Esophagus (tissue), 2 donors: ENCODE data around the gene FTSJ3. TPM values are rescaled to one million over a fixed set of nuclear protein-coding genes. Genes with fewer than 3 reads are reported as not detected.
"Not testable (repeated sequence)": the region's sequence is repeated elsewhere in the genome, so short reads cannot be mapped to it uniquely, and the experiment has no call there.

ENCODE experiments used
- H3K27ac ChIP-seq, 2 donors: one replicate each; pipeline ENCODE4 v1.5.1; 2013; ENCODE audit warnings: low read depth in 2 of 2, mild to moderate bottlenecking in 2 of 2, inconsistent platforms in 1 of 2, low read length in 1 of 2, moderate library complexity in 1 of 2
- H3K27me3 ChIP-seq, 2 donors: one replicate each; pipeline ENCODE4 v1.6.1; 2013; ENCODE audit warnings: low read length in 2 of 2, control low read depth in 1 of 2, mild to moderate bottlenecking in 1 of 2; ENCODE audit not compliant: insufficient read depth in 2 of 2, control insufficient read depth in 1 of 2
- H3K36me3 ChIP-seq, 2 donors: one replicate each; pipeline ENCODE4 v1.6.1; 2013; ENCODE audit warnings: low read length in 1 of 2; ENCODE audit not compliant: control insufficient read depth in 2 of 2, insufficient read depth in 2 of 2
- H3K4me1 ChIP-seq, 2 donors: one replicate each; pipeline ENCODE4 v1.6.1; 2013; ENCODE audit warnings: low read length in 1 of 2; ENCODE audit not compliant: control insufficient read depth in 2 of 2, insufficient read depth in 2 of 2
- H3K4me3 ChIP-seq, 2 donors: one replicate each; pipeline ENCODE4 v1.5.1; 2013; ENCODE audit warnings: low read length in 2 of 2, mild to moderate bottlenecking in 2 of 2, low read depth in 1 of 2, moderate library complexity in 1 of 2
- H3K9me3 ChIP-seq, 2 donors: one replicate each; pipeline ENCODE4 v1.6.1; 2013; ENCODE audit warnings: mild to moderate bottlenecking in 2 of 2, low read depth in 1 of 2, low read length in 1 of 2, moderate library complexity in 1 of 2; ENCODE audit not compliant: control insufficient read depth in 2 of 2, insufficient read depth in 1 of 2
- WGBS, 2 donors: extraction: QIAGEN DNeasy Blood & Tissue Kit; methylation state at CpG; one replicate each; pipeline ENCODE4 v1.1.7; 2013; 5-methylcytosine and 5-hydroxymethylcytosine counted together
- polyA plus RNA-seq, 2 donors: library from polyadenylated mRNA; stranded (reverse); fragments of 200-250 nt; gene quantifications; one replicate each; pipeline ENCODE4 v1.2.3, GENCODE V29; 2013
- donor health status: healthy with polysubstance abuse.
- donor health status: Bipolar disorder and iron deficiency.

FTSJ3 gene
- polyA plus RNA-seq, 2 donors: 15.1 to 18.5 TPM

DNA sequence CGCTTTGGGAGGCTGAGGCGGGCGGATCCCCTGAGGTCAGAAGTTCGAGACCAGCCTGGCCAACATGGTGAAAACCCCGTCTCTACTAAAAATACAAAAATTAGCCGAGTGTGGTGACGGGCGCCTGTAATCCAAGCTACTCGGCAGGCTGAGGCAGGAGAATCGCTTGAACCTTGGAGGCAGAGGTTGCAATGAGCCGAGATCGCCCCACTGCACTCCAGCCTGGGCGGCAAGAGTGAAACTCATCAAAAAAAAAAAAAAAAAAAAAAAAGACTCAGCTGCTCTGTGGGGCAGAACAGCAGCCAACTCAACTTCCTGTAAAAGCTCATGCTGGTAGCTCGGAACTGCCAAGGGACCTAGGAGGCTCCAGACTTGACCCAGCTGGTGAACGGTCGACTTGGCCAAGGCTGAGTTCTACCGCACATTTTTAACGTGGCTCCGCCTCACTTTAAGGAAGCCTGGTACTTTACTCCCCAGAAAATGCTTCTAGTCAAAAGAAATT, 16.0 kb upstream of the FTSJ3 start:
- H3K27ac ChIP-seq: peak overlapping the region; percentile 88 to 95
- H3K9me3 ChIP-seq, H3K4me1 ChIP-seq, H3K27me3 ChIP-seq, H3K36me3 ChIP-seq: not testable (repeated sequence)
- peak overlapping the region; percentile 47 to 57 for H3K4me3 ChIP-seq
- WGBS, 2 donors: 6 to 8% methylated on average over 19 of the region's 19 CpGs

DNA sequence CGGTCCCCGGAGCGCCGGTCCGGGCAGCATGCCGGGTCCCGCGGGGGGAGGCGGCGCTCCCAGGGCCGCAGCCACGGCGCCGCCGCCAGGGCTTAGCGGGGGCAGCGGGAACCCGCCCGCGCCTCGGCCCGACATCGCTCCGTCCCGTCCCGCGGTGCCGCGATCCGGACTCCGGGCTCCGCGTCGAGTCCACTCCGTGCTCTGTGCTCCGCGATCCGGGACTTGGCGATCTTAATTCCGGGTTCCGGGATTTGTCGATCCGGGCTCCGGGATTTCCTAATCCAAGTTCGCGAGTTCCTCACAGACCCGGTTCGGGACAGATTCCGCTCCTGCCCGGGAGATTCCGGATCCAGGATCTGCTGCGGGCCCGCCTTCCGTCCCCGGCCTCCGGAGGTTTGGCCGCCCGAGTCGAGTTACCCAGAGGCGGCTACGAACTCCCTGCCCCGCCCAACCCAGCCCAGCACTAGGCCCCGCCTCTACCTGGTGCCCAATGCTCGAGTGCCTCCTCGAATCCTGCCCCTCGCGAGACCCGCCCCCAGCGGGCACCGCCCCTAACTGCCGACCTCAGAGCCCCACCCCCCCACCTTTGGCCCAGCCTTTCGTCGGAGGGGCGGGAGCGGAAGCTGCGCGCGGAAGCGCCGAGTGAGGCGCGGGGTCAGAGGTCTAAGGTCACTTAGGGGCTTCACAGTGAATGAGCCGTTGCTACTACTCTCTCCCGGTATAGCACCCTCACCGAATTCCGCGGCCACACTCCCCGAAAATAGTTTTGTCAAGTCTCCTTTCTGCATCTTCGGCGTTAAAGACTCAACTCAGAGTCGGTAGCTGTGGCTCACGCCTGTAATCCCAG, 15.3 kb upstream of the FTSJ3 start, which contains the start of gene SMARCD2:
SMARCD2 (minus strand) TSS at position 146 of the 847 bp plus-strand sequence; CDS start at position 135, 11 bp downstream.
- no peaks in the 10 kb centered on the region for H3K27me3 ChIP-seq
- peak within 1 kb of the TSS; percentile 94 for H3K4me3 ChIP-seq
- peaks cover 16% of the 10 kb centered on the region in 2 donors for H3K4me1 ChIP-seq
- 0 to 1% methylated on average over 87 to 92 of the region's 92 CpGs for WGBS, 2 donors
- H3K27ac ChIP-seq: peak within 1 kb of the TSS; percentile 95 to 96
- H3K9me3 ChIP-seq: no peaks in the 10 kb centered on the region
- no peaks in the 10 kb centered on the region for H3K36me3 ChIP-seq

DNA sequence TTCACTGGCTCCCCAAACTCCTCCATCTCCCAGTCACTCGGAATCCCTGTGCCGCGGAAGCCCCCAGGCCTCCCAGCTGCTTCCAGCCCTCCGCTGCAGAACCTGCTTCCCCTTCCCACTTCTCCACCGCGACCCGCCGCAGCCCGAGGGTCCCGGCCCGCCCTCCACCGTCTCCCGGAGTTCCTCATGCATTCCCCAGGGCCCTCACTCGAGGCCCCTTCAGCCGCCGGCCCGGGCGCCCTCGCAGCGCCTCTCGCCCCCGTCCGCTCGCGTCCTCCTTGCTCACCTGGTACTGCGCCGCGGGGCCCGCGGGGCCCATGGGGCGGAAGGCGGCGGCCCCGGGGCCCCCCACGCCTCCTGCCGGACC, 14.7 kb upstream of the FTSJ3 start:
- Histone ChIP-seq H3K27ac (peak overlapping the region; percentile 95 to 96), H3K27me3 (no peaks in the 10 kb centered on the region), H3K9me3 (no peaks in the 10 kb centered on the region), H3K4me1 (peaks cover 22% of the 10 kb centered on the region in 2 donors), H3K36me3 (peaks cover 0 to 3% of the 10 kb centered on the region in 2 donors), H3K4me3 (peak overlapping the region; percentile 94)
- WGBS, 2 donors: 0 to 1% methylated on average over 24 to 36 of the region's 36 CpGs

DNA sequence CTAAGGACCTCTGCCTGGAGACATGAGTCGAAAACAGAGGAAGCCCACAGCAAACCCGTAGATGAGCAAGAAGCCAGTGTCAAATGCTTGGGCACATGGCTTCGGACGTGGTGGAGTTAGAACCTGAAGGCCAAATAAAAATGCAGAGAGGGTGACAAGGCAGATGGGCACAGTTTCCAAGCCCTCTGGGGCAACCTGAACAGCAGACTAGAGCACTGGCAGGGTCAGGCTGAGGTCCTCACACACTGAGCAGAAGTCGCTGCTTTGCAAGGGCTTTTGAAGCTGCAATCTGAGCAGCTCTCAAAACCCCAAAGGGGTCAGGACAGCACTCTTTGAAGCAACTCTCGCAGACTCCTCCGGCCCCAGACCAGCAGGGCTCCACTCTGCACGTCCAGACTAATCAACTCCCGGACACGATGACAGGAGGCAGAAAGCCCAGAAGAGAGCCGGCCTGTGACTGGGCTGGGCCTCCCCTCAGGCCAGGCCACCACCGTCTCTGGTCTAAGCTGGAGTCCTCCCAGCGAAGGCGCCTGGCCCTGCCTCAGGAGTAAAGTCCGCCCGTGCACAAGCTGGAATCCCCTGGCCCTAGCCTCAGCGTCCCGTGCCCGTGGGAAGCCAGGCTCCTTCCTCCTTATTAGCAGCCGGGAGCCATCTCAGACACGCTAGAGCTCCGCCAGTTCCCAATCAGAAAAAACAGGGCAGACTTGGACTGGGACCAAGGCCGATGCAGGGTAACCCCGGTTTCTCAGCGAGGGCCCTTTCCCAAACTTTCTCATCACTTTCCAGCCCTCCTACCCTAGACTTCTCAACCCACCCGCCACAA, 14.1 kb upstream of the FTSJ3 start:
- Histone ChIP-seq H3K36me3 (peaks cover 0 to 8% of the 10 kb centered on the region in 2 donors), H3K4me1 (peaks cover 22 to 23% of the 10 kb centered on the region in 2 donors), H3K4me3 (peak overlapping the region; percentile 94), H3K9me3 (no peaks in the 10 kb centered on the region), H3K27ac (peak overlapping the region; percentile 95 to 96), H3K27me3 (no peaks in the 10 kb centered on the region)
- WGBS, 2 donors: 2 to 5% methylated on average over 26 of the region's 26 CpGs

DNA sequence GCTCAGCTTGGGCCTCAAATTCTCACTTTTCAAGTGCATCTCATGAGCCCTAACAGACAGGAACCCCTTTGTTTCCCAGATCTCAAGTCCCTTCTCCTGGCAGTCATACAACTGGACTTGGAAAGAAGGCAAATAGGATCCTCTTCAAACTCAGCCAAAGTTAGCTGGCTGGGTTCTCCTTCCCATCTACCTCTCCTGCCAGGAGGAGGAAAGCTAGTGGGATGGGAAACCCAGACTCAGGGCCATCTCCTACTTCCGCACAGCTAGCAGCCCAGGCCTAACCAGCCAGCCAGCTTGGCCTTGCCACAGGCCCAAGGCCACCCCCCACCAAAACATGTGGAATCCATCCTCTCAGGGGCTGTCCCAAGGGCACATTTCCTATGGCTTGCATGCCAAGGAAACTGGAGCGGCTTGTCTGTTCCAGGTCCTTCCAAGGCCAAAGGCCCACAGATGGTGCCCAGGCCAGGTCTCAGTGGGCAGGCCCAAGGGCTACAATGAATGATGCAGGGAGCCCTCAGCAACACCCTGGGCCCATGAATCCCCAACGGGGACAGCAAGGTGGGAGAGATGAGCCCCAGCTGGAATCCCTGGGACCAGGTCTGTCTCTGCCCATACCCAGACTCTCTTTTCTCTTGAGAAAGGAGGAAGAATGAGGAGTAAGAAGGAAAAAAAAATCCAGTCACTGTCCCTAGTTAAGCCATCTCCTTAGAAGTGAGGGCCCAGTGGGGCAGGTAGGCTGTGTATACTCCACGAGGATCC, 13.3 kb upstream of the FTSJ3 start:
- Histone ChIP-seq H3K9me3 (no peaks in the 10 kb centered on the region), H3K27ac (peak overlapping the region; percentile 95 to 96), H3K4me3 (peak overlapping the region; percentile 94), H3K27me3 (no peaks in the 10 kb centered on the region), H3K36me3 (peaks cover 0 to 8% of the 10 kb centered on the region in 2 donors), H3K4me1 (peaks cover 22 to 23% of the 10 kb centered on the region in 2 donors)
- WGBS, 2 donors: 30 to 36% methylated on average over 4 of the region's 4 CpGs

DNA sequence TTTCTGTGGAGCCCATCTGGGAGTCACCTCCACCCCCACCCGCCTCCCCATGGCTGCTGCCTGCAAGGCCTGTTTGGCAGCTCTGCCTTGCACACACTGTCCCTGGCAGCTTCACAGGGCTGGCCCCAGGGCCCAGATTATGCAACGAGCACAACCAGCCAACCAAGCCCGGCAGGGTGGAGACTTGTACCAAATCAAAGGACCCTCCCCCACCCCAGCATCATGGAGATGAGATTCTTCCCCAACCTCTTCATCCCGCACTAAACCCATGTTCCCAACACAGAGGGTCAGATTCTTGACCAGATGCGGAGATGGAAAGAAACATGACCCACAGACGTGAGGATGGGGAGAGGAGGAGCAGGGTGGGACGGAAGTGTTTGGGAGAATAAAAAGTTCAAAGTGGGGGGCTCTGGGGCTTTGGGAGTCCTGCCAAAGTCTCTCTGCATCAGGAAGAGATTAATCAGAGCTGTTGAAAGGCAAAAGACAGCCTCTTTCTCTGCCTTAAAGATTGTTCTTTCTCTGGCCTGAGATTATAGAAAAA, 11.2 kb upstream of the FTSJ3 start:
- Histone ChIP-seq H3K36me3 (peaks cover 6 to 22% of the 10 kb centered on the region in 2 donors), H3K27me3 (no peaks in the 10 kb centered on the region), H3K9me3 (no peaks in the 10 kb centered on the region), H3K4me1 (peaks cover 22 to 23% of the 10 kb centered on the region in 2 donors), H3K27ac (peak overlapping the region; percentile 93 to 95), H3K4me3 (peak overlapping the region in 1 of 2 donors; percentile 12)
- 25% methylated on average over 7 of the region's 7 CpGs for WGBS, 2 donors

DNA sequence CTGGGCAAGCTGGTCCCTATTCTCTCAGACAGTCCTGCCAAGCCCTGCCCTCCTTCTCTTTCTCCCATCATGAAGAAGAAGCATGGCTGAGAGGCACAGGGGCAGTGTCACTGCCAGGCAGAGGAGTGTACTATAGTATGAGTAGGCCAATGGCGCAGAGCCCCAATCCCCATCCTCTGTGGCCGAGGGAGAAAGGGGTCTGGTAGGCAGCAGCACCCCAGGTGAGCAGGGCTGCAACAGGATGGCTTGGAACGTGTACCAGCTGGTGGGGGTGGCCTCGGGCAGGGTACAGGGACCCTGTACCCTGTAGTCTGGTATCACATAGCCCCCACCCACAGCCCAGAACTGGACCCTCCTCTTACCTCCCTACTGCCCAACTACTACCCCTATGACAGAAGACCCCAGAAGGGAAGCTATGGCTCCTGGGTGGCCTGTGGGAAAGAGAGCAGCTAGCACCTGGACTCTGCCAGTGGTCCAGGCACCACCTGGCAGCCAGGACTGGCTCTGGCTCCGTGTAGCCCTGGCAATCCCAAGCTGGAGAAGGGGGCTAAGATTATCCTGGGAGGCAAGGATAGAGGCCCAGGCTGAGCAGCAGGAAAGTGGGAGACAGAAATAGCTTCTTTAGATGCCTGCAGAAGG, 10.6 kb upstream of the FTSJ3 start:
- Histone ChIP-seq H3K36me3 (peaks cover 11 to 29% of the 10 kb centered on the region in 2 donors), H3K27me3 (no peaks in the 10 kb centered on the region), H3K9me3 (no peaks in the 10 kb centered on the region), H3K4me3 (no peak overlapping the region), H3K4me1 (peaks cover 22 to 23% of the 10 kb centered on the region in 2 donors), H3K27ac (peak overlapping the region; percentile 89 to 93)
- 54 to 76% methylated on average over 5 of the region's 5 CpGs for WGBS, 2 donors

DNA sequence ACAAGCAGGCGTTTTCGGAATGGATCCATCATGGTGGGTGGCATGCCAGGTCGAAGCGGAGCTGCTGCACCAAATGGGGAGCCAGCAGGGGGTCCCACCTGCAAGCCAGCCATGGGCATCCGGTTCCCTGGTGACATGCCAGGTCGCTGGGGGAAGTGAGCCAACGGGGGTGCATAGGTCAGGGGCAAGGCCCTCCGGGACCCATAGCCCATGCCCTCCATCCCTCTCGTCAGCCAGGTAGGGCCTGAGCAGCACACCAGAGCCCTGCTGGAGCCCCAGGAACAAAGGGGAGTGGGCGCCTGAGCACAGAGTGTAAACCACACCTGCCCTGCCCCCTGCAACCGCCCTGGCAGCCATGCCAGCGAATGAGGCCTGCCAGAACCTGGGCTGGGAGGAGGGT, 10.0 kb upstream of the FTSJ3 start:
- H3K4me1 ChIP-seq: peaks cover 22 to 23% of the 10 kb centered on the region in 2 donors
- no peaks in the 10 kb centered on the region for H3K9me3 ChIP-seq
- H3K4me3 ChIP-seq: no peak overlapping the region
- no peaks in the 10 kb centered on the region for H3K27me3 ChIP-seq
- 77 to 83% methylated on average over 12 of the region's 12 CpGs for WGBS, 2 donors
- H3K27ac ChIP-seq: peak overlapping the region; percentile 89 to 93
- peaks cover 17 to 35% of the 10 kb centered on the region in 2 donors for H3K36me3 ChIP-seq
